ENCODE data around the gene CHIC2. TPM values are rescaled to one million over a fixed set of nuclear protein-coding genes. Genes with fewer than 3 reads are reported as not detected.

CHIC2 gene
- total RNA-seq, 1 experiment from 2014 or later, result 10.8 TPM

DNA sequence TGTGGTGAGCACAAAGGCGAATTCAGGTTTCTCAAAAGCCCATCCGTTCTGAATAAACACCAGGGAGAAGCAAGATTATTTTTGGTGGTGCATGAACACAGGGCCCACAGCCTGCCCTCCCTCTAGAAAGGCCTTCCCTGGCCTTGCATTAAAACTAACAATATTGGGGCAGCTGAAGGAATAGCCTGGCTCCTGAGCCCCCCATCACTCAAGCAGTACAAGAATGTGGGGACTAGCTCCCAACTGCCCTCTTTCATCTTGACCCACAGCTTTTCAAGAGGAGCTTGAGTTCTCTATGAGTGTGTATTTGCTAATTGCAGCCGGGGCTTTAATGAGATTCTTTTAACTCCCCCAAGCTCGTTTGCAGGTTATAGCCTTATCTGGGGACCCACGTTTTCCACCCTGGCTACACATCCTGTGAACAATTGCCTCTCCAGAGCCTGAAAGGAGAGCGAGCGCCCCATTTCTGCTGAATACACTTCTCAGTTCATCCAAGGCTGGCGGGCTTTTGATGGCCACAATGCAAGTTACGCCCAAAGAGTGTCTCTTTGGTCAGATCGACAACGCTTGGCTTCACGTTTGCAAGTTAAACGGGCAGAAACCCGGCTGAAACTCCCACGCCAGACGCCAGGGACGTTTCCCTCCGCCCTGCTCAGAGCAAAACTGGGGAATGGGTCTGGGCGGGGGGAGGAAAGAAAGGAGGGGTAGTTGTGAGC lies 30.9 kb upstream of the CHIC2 start:
- DNase-seq (ENCODE audit: low read depth, low spot score) (no peak), ATAC-seq (no peak)
- no peak overlapping the region for H3K9ac ChIP-seq (ENCODE audit: low read length)
- H3K9me3 ChIP-seq (ENCODE audit: control insufficient read depth in 1 of 2, insufficient read depth in 1 of 2, low read depth in 1 of 2, low read length in 2 of 2), result no peaks in the 10 kb centered on the region
- ChIA-PET CTCF (no interaction called here), RAD21 (ENCODE audit: low non-redundant PET in 1 of 2, low total read pairs in 2 of 2, uncharacterized antibody in 2 of 2, unreplicated experiment in 2 of 2) (no interaction called here), POLR2A (no interaction called here)
- H3K36me3 ChIP-seq (ENCODE audit: control insufficient read depth in 1 of 2, insufficient read depth in 2 of 2, low read length in 2 of 2), result no peaks in the 10 kb centered on the region
- H3K4me2 ChIP-seq (ENCODE audit: low read length), result no peak overlapping the region
- no peak overlapping the region for H2AFZ ChIP-seq (ENCODE audit: low read depth, low read length, poor library complexity, severe bottlenecking)
- BruUV-seq (replicated peaks), result no TSS peak
- no peaks in the 10 kb centered on the region for H3K79me2 ChIP-seq (ENCODE audit: insufficient read depth, low read length)
- no peak overlapping the region for H3K27ac ChIP-seq (ENCODE audit: low read depth, low read length)
- H3K9me2 ChIP-seq (ENCODE audit: insufficient read depth), result no peaks in the 10 kb centered on the region
- H4K20me1 ChIP-seq (ENCODE audit: insufficient read depth), result no peaks in the 10 kb centered on the region
- H3K27me3 ChIP-seq (ENCODE audit: insufficient read depth, low read length), result peaks cover 30% of the 10 kb centered on the region
- H3K4me3 ChIP-seq (replicated peaks in 1 of 2; ENCODE audit: low read depth in 1 of 2, low read length in 2 of 2), result no peak overlapping the region
- TF ChIP-seq EGR1 (IDR thresholded peaks at IDR 0.05; ENCODE audit: low read depth) (no peak), CEBPB (IDR thresholded peaks at IDR 0.05; ENCODE audit: low read depth) (no peak), EZH2phosphoT487 (IDR thresholded peaks at IDR 0.05; ENCODE audit: borderline replicate concordance) (no peak), SRF (IDR thresholded peaks at IDR 0.05; ENCODE audit: low read depth) (no peak), ZNF274 (IDR thresholded peaks at IDR 0.05; ENCODE audit: low read depth, low read length) (no peak), ELF1 (IDR thresholded peaks at IDR 0.05; ENCODE audit: borderline replicate concordance, low read depth) (no peak), SP1 (IDR thresholded peaks at IDR 0.05; ENCODE audit: low read depth) (no peak), TCF7L2 (IDR thresholded peaks at IDR 0.05; ENCODE audit: borderline replicate concordance, extremely low read depth, insufficient read depth, insufficient read length) (no peak), ZFX (IDR thresholded peaks at IDR 0.05) (no peak)
- TF ChIP-seq, protein P1, sequence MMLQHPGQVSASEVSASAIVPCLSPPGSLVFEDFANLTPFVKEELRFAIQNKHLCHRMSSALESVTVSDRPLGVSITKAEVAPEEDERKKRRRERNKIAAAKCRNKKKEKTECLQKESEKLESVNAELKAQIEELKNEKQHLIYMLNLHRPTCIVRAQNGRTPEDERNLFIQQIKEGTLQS (IDR thresholded peaks at IDR 0.05), result no peak
- H3K4me1 ChIP-seq (ENCODE audit: control insufficient read depth in 1 of 2, insufficient read depth in 2 of 2, low read length in 2 of 2), result peaks cover 0 to 15% of the 10 kb centered on the region in 2 experiments; a peak in 2 of 4 replicates
- intact Hi-C loops (cut with micrococcal nuclease), result no loop called here

DNA sequence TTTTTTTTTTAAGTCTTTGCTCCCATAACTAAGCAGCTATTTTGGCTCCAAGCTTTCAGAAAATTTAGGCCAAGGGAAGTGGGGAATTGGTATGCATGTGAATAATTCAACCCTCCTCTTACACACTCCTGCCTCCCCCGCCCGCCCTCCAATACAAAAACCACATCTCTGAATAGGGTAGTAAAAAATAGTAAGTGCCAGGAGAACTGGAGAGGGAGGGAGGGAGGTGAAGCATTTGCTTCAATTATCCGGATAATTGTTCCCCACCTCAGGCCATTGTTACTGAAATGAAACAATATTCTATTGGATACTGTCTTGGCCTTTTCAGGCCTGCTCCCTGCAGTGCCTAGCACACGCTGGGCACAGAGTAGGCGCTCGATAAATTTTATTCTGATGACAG lies 30.0 kb upstream of the CHIC2 start:
- ChIA-PET POLR2A (no interaction called here), CTCF (no interaction called here), RAD21 (ENCODE audit: low non-redundant PET in 1 of 2, low total read pairs in 2 of 2, uncharacterized antibody in 2 of 2, unreplicated experiment in 2 of 2) (no interaction called here)
- ATAC-seq (no peak), DNase-seq (ENCODE audit: low read depth, low spot score) (no peak)
- Histone ChIP-seq H3K4me1 (ENCODE audit: control insufficient read depth in 1 of 2, insufficient read depth in 2 of 2, low read length in 2 of 2) (peaks cover 0 to 15% of the 10 kb centered on the region in 2 experiments; a peak in 2 of 4 replicates), H2AFZ (ENCODE audit: low read depth, low read length, poor library complexity, severe bottlenecking) (no peak overlapping the region), H3K27me3 (ENCODE audit: insufficient read depth, low read length) (peaks cover 30% of the 10 kb centered on the region), H3K4me3 (replicated peaks in 1 of 2; ENCODE audit: low read depth in 1 of 2, low read length in 2 of 2) (no peak overlapping the region), H3K9ac (ENCODE audit: low read length) (no peak overlapping the region), H4K20me1 (ENCODE audit: insufficient read depth) (no peaks in the 10 kb centered on the region), H3K4me2 (ENCODE audit: low read length) (no peak overlapping the region), H3K79me2 (ENCODE audit: insufficient read depth, low read length) (no peaks in the 10 kb centered on the region), H3K27ac (ENCODE audit: low read depth, low read length) (no peak overlapping the region), H3K9me2 (ENCODE audit: insufficient read depth) (no peaks in the 10 kb centered on the region), H3K9me3 (ENCODE audit: control insufficient read depth in 1 of 2, insufficient read depth in 1 of 2, low read depth in 1 of 2, low read length in 2 of 2) (no peaks in the 10 kb centered on the region), H3K36me3 (ENCODE audit: control insufficient read depth in 1 of 2, insufficient read depth in 2 of 2, low read length in 2 of 2) (no peaks in the 10 kb centered on the region)
- intact Hi-C loops (cut with micrococcal nuclease), result no loop called here
- no TSS peak for BruUV-seq (replicated peaks)
- TF ChIP-seq ZFX (IDR thresholded peaks at IDR 0.05), result no peak
- no peak for TF ChIP-seq EGR1 (IDR thresholded peaks at IDR 0.05; ENCODE audit: low read depth)
- no peak for TF ChIP-seq YY1 (IDR thresholded peaks at IDR 0.05; ENCODE audit: extremely low read depth, insufficient replicate concordance, low read depth, low read length)
- no peak for TF ChIP-seq EZH2 (IDR thresholded peaks at IDR 0.05)
- TF ChIP-seq, protein P1 (IDR thresholded peaks at IDR 0.05), result no peak
- no peak for TF ChIP-seq POLR2AphosphoS5 (IDR thresholded peaks at IDR 0.05; ENCODE audit: low read depth, low read length)
- no peak for TF ChIP-seq SRF (IDR thresholded peaks at IDR 0.05; ENCODE audit: low read depth)
- TF ChIP-seq JUND (IDR thresholded peaks at IDR 0.05), result no peak
- no peak for TF ChIP-seq FOSL1 (IDR thresholded peaks at IDR 0.05; ENCODE audit: low read depth)
- TF ChIP-seq CEBPB (IDR thresholded peaks at IDR 0.05; ENCODE audit: low read depth), result no peak
- no peak for TF ChIP-seq RAD21 (IDR thresholded peaks at IDR 0.05; ENCODE audit: low read depth)
- TF ChIP-seq, protein P2, sequence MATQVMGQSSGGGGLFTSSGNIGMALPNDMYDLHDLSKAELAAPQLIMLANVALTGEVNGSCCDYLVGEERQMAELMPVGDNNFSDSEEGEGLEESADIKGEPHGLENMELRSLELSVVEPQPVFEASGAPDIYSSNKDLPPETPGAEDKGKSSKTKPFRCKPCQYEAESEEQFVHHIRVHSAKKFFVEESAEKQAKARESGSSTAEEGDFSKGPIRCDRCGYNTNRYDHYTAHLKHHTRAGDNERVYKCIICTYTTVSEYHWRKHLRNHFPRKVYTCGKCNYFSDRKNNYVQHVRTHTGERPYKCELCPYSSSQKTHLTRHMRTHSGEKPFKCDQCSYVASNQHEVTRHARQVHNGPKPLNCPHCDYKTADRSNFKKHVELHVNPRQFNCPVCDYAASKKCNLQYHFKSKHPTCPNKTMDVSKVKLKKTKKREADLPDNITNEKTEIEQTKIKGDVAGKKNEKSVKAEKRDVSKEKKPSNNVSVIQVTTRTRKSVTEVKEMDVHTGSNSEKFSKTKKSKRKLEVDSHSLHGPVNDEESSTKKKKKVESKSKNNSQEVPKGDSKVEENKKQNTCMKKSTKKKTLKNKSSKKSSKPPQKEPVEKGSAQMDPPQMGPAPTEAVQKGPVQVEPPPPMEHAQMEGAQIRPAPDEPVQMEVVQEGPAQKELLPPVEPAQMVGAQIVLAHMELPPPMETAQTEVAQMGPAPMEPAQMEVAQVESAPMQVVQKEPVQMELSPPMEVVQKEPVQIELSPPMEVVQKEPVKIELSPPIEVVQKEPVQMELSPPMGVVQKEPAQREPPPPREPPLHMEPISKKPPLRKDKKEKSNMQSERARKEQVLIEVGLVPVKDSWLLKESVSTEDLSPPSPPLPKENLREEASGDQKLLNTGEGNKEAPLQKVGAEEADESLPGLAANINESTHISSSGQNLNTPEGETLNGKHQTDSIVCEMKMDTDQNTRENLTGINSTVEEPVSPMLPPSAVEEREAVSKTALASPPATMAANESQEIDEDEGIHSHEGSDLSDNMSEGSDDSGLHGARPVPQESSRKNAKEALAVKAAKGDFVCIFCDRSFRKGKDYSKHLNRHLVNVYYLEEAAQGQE (IDR thresholded peaks at IDR 0.05; ENCODE audit: low read depth), result no peak
- no peak for TF ChIP-seq ZNF274 (IDR thresholded peaks at IDR 0.05; ENCODE audit: low read depth, low read length)
- no peak for TF ChIP-seq SP1 (IDR thresholded peaks at IDR 0.05; ENCODE audit: low read depth)
- TF ChIP-seq EZH2phosphoT487 (IDR thresholded peaks at IDR 0.05; ENCODE audit: borderline replicate concordance), result no peak
